Esophagus squamous epithelium (tissue), 4 donors: Measurements from ENCODE around the gene ITGA11.

Experiments used
- POLR2A ChIP-seq, 4 donors: fragments of 450-650 bp; IDR thresholded peaks; one replicate each; pipeline ENCODE4 v1.6.1; 2017; ENCODE audit warnings: antibody characterized with exemption in 4 of 4, mild to moderate bottlenecking in 4 of 4, moderate library complexity in 3 of 4
- TF ChIP-seq, protein P1 (sequence below), 6 experiments: fragments of 450-650 bp in 4 of 6; fragments of 200-600 bp in 2 of 6; sonication (generic) in 2 of 6; IDR thresholded peaks; one replicate each; pipeline ENCODE4 v1.5.1; 2016 to 2019; ENCODE audit warnings: antibody characterized with exemption in 6 of 6, mild to moderate bottlenecking in 4 of 6, moderate library complexity in 4 of 6

DNA sequence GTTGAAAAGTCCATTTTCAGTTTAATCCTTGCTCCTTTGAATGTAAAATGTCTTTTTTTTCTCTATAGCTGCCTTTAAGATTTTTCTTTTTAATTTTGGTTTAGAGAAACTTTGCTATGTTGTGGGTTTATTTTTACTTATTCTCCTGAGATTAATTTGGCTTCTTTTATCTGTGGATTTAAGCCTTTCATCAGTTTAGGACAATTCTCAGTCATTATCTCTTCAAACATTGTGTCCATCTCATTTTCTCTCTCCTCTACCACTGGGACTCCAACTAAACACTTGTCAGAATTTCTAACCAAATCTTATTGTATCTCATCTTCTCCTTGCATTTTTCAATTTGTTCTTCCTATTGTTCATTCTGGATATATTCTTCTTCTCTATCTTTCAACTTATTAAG lies 12.4 kb upstream of the ITGA11 start:
- TF ChIP-seq, protein P1, sequence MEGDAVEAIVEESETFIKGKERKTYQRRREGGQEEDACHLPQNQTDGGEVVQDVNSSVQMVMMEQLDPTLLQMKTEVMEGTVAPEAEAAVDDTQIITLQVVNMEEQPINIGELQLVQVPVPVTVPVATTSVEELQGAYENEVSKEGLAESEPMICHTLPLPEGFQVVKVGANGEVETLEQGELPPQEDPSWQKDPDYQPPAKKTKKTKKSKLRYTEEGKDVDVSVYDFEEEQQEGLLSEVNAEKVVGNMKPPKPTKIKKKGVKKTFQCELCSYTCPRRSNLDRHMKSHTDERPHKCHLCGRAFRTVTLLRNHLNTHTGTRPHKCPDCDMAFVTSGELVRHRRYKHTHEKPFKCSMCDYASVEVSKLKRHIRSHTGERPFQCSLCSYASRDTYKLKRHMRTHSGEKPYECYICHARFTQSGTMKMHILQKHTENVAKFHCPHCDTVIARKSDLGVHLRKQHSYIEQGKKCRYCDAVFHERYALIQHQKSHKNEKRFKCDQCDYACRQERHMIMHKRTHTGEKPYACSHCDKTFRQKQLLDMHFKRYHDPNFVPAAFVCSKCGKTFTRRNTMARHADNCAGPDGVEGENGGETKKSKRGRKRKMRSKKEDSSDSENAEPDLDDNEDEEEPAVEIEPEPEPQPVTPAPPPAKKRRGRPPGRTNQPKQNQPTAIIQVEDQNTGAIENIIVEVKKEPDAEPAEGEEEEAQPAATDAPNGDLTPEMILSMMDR (IDR thresholded peaks at IDR 0.05): no peak
- no peak for TF ChIP-seq POLR2A (IDR thresholded peaks at IDR 0.05)
